GM18951 (cell line): ENCODE measurements around the gene FAM124A.

Source experiments
- POLR2A ChIP-seq: IDR thresholded peaks from 4 replicates; pipeline ENCODE4 v1.6.1; 2011; ENCODE audit warnings: mild to moderate bottlenecking; ENCODE audit not compliant: insufficient read length, insufficient read depth; ENCODE audit errors: extremely low read depth
- in situ Hi-C: fragments of 300-500 bp; cut with MboI; formaldehyde crosslinking; loops from one replicate; pipeline ENCODE4 v1.12.0; 2022; ENCODE audit warnings: low sequenced_read_pairs, mixed read lengths, inconsistent platforms; ENCODE audit not compliant: unreplicated experiment

Gene FAM124A

DNA sequence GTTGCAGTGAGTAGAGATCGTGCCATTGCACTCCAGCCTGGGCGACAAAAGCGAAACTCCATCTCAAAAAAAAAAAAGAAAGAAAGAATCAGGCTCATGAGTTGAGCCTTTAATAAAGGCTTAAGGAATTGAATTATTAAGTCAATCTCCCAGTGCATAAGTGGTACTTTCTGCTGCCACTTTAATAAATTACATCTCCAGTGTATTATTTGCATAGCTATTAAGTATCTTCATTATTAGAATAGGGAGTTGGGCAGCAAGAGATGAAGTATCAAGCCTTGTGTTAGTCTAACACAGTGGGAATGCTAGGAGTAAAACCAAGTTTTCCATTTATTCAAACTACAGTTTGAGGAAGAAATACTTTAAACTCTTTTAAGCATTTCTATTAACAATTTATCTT, 15.6 kb upstream of the FAM124A start:
- in situ Hi-C loops, result no loop called here
- no peak for TF ChIP-seq POLR2A

DNA sequence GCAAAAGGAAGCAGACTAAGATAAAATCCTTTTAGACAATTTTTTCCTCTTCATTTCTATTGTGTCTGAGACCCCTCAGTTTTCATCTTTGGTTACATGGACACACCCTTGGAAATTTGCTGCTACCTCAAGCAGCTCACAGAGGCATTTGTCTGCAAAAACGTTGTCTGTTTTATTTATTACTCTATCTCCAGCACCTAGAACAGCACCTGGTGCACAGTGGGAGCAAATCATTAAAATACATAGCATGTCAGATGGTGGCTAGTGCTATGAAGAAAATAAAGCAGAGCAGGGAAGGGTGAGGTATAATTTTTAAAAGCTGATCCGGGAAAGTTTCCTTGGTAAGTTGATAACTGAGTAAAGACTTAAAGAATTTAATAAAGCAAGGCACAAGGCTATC, 14.3 kb upstream of the FAM124A start:
- in situ Hi-C loops, result no loop called here
- no peak for TF ChIP-seq POLR2A

DNA sequence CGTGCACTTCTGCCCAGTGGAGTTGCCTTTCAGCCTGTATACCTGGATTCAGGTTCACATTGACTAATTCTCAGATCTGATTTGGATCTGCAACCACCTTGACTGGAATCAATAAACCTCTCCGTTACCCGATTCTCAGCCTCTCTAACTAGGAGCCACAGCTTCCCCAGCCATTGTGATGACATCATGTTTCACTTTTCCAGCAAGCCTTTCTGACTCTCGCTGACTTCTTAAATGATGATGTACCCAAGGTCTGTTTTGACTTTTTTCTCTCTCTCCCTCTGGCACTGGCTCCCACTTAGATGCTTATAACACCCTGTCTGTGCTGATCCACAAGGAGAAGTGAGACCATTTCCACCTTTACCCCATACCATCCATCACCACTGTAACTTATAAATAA, 13.5 kb upstream of the FAM124A start:
- in situ Hi-C loops, result no loop called here

DNA sequence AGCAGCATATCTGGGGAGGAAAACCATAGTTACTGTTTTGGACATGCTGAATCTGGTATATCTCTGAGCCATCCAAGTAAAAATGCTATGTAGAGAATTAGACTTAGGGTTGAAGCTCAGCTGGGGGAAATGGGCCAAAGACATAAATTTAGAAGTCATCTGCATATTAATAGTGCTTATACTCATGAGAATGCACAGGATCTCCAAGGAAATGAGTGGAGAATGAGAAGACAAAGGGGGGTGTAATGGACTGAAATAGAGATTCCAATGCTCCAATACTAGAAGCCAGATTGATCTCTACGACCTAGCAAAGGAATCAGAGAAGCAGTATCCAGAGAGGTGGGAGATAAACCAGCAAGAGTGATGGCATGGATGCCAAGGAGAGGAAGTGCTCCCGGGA, 10.3 kb upstream of the FAM124A start:
- in situ Hi-C loops, result no loop called here
- TF ChIP-seq POLR2A, result no peak

More for the DNA sequence above, 13.5 kb upstream of the FAM124A start:
- no peak for TF ChIP-seq POLR2A

DNA sequence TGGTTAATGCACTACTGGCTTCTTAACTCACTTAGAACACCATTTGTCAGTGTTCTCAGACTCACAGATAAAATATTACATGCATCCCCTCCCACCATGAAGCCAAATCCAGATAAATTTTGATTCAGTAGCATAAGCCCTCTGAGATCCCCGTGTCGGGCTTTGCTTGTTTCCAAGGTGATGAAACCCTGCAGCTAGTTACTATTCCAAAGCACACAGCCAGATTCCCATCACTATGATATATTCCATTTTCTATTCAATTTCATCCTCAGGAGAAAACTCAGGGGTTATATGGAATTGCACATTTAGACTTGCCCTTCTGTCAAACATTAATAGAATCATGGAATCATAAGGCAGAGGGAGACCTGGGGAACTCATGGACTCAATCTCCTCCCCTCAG, 9.4 kb upstream of the FAM124A start:
- in situ Hi-C loops, result no loop called here
- TF ChIP-seq POLR2A, result no peak

DNA sequence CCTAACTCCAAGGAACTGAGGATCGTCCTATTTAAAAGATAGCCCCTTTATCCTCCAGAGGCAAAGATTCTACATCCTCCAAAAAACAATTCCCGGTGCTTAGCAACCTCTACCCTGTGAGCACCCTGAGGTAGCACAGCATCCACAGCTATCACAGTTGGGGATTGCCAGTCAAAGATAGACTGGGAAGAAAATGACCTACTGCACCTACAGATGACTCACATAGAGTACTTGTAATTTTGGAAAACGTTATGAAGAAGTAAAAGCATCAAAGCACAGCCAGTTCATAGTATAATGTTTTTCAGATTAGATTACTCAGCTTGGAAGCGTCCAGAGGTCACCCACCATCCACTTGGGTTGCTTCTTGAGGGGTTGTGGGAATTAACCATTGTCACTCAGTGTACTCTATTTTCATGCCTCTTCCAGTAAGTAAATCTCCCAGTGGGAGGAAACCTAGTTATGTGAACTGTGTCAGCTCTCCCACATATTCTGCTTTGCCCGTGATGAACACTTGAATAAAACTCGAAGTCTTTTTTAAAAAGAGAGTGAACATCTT, 8.9 kb upstream of the FAM124A start:
- in situ Hi-C loops, result no loop called here
- TF ChIP-seq POLR2A, result no peak

DNA sequence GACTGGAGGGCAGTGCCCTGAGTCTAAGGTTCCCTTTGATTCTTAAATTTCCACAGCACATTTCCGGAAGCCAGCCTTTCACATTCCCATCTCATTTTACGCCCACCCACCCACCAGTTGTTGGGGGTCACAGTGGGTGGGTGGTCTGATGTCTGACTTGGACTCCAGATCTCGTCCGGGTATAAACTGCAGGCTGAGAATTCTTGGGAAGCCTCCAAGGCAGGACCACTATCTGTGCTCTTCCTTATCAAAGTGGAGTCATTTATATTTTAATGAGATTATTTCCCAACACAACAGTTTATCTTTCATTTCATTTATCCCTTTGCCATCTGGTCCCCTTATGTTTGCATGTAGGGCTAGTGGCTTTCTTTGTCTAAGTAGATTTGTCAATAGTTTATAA, 3.6 kb upstream of the FAM124A start:
- in situ Hi-C loops, result no loop called here
- no peak for TF ChIP-seq POLR2A

DNA sequence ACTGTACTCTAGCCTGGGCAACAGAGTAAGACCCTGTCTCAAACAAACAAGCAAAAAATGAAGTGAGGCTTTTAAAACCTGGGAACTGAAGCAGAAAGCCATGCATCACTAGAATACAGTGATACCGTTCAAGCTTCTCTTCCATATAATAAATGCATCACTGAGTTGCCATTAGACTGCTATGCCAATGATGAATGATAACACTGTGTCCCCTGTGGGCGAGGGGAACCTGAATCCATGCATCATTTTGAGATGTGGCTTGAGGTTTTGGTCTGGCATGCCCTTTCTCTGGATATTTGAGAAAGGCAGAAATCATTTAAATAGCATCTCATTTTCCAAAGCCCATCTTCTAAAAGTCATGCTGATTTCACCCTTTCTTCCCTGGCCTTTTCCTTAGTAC, 1.5 kb upstream of the FAM124A start:
- in situ Hi-C loops, result no loop called here
- no peak for TF ChIP-seq POLR2A

DNA sequence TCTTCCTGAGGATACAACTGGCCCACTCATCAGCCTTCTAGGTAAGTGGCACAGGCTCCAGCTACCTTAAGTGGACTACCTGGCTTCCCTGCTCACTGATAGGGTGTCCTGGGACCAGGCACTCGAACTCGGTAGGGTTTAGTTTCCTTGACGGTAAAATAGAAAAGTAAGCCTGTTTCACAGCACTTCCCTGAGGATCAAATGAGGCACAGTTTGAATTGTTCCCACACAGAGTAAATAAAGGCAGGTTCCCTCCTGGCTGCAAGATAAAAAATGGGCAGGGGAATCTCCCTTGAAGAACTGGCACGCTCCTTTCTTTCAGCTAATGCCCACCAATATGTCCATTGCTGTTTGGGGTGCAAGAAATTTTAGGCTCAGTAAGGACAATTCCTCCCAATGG, 1.1 kb upstream of the FAM124A start:
- in situ Hi-C loops, result no loop called here
- TF ChIP-seq POLR2A, result no peak

DNA sequence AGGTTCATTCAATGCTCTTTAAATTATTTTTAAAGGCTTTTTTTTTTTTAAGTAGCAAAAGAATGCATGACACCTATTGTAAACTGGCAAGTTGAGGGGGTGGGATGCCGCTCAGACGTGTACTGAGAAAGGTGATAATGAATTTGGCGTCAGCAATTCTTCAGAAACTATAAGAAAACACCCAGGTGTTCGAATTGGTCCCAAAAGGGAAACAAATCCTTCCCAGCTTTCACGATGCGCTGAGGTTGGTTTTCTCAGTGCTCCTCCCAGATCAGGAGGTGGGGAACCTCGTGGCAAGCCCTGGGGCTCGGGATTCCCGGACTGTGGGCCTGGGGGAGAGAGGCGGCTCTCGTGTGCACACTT, 543 bp upstream of the FAM124A start:
- no peak for TF ChIP-seq POLR2A
- in situ Hi-C loops, result no loop called here

DNA sequence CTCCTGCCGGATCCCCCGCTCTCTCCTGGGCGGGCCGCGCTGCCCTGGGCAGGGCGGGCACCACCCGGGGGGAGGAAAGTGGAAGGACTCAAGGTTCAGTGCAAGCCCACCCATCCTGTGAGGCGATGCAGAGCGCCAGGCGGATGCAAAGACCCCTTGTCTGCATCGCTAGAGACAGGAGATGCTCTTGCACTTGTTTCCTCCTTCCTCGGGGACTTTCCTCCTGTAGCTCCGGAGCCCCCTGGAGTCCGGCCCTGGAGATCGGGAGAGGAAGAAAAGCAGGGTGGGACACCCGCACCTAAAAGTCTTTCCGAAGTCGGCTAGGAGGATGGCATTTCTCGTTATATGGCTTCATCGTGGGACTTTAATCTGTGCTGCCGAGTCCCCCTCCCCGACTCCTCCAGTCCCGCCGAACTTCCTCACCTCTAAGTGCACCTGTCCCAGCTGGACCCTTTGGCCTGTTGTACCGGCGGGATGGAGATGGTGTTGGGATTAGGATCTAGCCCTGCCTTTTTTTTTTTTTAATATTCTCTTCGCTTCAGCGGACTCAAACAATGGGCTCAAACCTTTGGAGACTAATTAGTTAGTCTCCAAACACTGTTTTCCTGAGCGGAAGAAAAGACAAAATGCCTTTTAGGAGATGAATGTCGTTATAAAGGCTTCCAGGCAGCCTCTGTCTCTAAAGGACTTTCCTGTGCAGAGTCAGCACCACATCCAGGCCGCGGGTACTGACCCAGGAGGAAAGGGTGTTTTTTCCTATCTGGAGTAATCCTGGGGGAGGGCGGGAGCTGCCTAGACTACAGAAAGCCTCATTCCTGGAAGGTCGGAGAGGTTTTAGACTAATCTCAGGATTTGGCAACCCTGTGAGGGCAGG, 725 bp downstream of the FAM124A start:
- in situ Hi-C loops, result no loop called here
- TF ChIP-seq POLR2A, result no peak

DNA sequence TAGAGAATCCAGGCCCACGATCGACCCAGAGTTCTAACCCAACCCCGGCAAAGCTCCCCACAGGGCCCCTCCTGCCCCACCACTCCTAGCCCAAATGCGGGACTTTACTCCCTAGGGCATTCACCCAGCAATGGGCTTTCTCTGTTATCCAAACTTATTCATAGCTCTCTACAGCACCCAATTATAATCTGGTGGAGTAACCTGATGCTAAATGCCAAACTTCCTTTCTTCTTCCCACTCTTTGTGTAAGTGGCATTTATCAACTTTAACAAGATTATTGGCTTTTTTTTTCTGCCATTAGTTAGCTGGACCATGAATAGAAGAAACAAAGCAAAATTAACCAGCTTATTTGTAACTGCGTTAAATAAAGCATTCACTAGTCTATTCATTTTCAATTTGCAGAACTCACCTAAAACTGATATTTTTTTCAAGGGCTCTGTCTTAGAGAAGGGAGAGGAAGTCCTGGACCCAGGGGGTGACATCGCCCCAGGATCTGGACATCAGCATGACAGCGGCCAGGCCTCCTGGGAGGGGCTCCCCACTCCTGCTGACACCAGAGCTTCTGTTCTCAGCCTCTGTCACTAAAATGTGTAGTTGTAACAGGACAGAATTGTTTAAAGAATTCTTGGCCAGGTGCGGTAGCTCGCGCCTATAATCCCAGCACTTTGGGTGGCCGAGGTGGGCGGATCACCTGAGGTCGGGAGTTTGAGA, 1.5 kb downstream of the FAM124A start:
- in situ Hi-C loops, result no loop called here
- no peak for TF ChIP-seq POLR2A

DNA sequence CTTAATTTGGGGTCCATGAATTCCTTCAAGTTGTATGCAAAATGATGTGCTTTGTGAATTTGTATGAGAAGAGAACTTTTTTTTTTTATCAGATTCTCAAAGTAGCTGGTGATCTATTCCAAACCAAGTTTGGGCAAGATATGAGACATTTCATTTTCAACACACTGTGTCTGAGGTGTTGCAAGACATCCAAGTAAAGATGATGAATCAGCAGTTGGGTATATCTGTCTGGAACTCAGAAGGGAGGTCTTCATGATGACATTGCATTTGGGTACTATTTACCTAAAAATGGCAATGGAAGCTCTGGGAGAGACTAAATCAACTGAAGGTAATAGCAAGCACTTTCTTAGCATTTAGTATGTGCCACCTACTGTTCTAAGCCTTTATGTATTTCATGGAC, 2.8 kb downstream of the FAM124A start:
- in situ Hi-C loops, result no loop called here
- TF ChIP-seq POLR2A, result no peak

DNA sequence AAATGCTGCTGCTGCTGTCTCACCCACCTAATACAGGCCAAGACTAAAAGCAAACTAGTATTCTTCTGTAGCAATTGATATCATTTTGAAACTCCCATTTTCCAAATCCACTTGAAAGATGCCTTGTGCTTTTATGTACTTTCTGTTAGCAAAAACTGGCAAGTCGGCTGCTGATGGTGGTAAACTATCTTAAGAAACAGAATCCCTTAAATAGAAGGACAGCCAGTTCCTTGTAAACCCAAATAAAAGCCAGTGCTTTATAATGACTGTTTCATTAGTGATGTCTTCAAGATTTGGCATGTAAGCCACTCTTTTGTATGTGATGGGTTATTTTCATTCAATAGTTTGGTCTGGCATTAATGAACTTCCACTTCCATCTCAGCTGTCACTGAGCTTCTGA, 5.2 kb downstream of the FAM124A start:
- in situ Hi-C loops, result no loop called here

More for the DNA sequence above, 5.2 kb downstream of the FAM124A start:
- TF ChIP-seq POLR2A, result no peak
